ENCODE measurements around the gene DSG2.

The DSG2 gene

DNA sequence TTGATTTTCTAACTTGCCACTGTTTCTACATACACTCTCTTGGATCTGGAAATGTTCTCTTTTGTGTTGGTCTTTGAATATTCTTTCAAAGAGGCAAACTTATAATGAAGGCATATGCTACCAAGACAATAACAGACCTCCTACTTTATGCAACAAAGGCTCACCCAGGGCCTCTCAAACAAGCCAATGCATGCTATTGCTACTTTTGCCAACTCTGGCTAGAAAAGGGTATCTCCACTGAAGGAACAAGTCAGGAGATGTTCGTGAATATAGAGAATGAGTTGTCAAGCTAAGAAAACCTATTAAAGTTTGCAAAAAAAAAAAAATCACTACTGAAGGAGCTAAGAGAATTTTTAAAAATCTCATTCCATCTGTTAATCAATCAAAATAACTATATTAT lies 15.9 kb upstream of the DSG2 start:
- no peak for DNase-seq (ENCODE audit: low read depth)
- TF ChIP-seq, protein P1, sequence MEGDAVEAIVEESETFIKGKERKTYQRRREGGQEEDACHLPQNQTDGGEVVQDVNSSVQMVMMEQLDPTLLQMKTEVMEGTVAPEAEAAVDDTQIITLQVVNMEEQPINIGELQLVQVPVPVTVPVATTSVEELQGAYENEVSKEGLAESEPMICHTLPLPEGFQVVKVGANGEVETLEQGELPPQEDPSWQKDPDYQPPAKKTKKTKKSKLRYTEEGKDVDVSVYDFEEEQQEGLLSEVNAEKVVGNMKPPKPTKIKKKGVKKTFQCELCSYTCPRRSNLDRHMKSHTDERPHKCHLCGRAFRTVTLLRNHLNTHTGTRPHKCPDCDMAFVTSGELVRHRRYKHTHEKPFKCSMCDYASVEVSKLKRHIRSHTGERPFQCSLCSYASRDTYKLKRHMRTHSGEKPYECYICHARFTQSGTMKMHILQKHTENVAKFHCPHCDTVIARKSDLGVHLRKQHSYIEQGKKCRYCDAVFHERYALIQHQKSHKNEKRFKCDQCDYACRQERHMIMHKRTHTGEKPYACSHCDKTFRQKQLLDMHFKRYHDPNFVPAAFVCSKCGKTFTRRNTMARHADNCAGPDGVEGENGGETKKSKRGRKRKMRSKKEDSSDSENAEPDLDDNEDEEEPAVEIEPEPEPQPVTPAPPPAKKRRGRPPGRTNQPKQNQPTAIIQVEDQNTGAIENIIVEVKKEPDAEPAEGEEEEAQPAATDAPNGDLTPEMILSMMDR (IDR thresholded peaks at IDR 0.05; ENCODE audit: low read depth, low read length, missing control alignments), result no peak
- H3K4me3 ChIP-seq (ENCODE audit: low read depth, low read length), result no peak overlapping the region

DNA sequence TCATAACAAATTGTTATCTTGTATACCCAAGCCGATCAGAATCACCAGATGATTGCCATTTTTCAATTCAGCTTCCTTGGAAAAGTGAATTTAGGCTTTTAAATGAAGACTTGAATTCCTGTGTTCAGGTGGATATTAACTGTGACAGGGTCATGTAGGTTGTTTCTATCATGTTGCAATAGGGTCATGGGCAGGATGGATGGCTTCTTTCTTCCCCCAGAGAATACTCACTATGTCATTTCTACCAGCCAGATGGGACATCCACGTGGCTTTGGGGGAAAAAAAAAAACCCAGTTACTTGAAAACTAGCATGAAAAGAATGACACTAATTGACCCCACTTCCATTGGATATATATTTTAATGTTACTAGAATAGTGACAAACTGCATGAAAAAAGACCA lies 14.6 kb upstream of the DSG2 start:
- TF ChIP-seq, protein P1 (IDR thresholded peaks at IDR 0.05; ENCODE audit: low read depth, low read length, missing control alignments), result no peak
- no peak for DNase-seq (ENCODE audit: low read depth)
- H3K4me3 ChIP-seq (ENCODE audit: low read depth, low read length), result no peak overlapping the region

DNA sequence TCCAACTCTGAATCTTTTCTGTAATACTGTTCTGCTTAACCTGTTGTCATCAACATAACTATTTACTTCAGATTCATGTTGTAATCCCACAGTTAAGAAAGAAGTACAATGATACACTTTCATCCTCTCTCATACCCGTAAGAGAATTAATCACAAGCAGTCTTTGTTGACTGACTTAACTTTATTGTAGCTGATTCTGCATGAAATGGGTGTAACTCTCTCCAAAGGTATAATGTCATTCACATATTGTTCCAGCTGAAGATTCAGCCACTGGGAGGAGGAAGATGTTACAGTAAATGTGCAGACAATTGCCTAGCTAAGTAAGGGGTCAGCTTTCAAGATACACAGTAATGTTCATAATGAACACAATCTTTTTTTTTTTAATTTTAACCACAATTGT lies 13.5 kb upstream of the DSG2 start:
- TF ChIP-seq, protein P1 (IDR thresholded peaks at IDR 0.05; ENCODE audit: low read depth, low read length, missing control alignments), result no peak
- no peak overlapping the region for H3K4me3 ChIP-seq (ENCODE audit: low read depth, low read length)
- no peak for DNase-seq (ENCODE audit: low read depth)

DNA sequence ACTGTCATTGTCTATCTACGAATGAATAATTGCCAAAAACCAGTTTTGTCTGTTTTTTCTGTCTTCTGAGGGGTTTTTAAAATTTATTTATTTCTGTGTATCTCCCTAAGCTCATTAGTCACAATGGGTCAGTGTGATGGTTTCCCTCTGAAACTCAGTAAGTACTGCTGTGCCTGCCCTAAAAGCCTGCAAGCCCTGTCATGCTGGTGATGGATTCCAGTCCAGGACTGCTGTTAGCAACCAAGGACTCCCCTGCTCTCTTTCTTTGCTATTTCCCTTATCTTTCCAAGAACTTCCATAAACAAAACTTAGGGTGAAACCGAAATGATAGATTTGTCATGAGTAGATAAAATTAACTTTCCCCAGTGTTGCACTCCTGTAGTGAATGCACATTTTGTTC lies 11.8 kb upstream of the DSG2 start:
- TF ChIP-seq, protein P1 (IDR thresholded peaks at IDR 0.05; ENCODE audit: low read depth, low read length, missing control alignments), result no peak
- no peak overlapping the region for H3K4me3 ChIP-seq (ENCODE audit: low read depth, low read length)
- no peak for DNase-seq (ENCODE audit: low read depth)

DNA sequence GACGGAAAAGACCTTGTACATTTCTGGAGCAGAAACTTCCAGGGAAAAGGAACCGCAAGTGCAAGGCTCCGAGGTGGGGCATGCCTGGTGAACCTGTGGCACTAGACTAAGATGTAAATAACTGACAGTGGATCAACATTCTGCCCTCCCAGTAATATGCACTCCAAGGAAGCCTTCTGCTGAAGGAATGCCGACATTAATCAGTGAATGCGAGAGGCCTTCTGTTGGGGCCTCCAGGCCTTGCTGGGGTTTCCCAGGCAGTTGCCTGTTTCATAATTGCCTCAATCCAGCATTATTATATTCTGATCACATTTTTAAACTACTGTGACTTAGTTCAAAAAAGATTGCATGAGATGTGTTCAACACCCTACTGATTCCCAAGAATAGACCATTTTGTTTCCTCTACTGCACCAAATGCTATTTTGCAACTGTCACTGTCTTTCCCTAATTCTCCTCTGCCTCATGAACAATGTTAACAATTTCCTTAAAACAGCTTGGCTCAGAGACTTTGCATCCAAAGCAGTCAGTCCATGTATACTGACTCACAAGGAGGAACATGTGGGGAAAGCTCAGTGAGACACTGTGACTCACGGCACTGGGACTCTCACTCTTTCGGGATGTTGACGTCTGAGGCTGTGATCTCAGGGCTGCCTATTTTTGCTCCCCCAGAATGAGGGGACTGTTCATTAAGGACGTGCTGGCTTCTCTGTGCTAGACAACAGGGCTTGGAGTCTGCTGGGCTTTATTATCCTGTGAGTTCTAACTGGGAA lies 10.5 kb upstream of the DSG2 start:
- H3K4me3 ChIP-seq (ENCODE audit: low read depth, low read length), result no peak overlapping the region
- no peak for DNase-seq (ENCODE audit: low read depth)
- TF ChIP-seq, protein P1 (IDR thresholded peaks at IDR 0.05; ENCODE audit: low read depth, low read length, missing control alignments), result no peak

DNA sequence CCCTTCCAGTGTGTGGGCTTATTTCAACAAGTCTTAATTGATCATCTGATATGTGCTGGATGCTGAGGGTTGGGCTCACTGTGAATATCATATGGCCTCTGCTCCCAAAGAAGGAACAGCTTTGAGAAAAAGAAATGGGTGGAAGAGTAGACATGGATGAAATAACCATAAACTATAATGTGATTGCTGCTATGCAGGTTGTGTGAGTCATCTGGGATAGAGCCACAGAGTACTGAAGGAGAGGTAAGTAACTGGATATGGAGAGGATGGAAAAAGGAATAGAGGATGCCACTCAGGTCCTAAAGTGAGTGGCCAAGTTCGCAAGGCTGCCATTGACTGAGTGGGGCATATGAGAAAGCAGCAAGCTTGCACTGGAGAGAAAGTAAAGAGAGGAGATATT lies 8.7 kb upstream of the DSG2 start:
- no peak for DNase-seq (ENCODE audit: low read depth)
- TF ChIP-seq, protein P1 (IDR thresholded peaks at IDR 0.05; ENCODE audit: low read depth, low read length, missing control alignments), result no peak
- no peak overlapping the region for H3K4me3 ChIP-seq (ENCODE audit: low read depth, low read length)

DNA sequence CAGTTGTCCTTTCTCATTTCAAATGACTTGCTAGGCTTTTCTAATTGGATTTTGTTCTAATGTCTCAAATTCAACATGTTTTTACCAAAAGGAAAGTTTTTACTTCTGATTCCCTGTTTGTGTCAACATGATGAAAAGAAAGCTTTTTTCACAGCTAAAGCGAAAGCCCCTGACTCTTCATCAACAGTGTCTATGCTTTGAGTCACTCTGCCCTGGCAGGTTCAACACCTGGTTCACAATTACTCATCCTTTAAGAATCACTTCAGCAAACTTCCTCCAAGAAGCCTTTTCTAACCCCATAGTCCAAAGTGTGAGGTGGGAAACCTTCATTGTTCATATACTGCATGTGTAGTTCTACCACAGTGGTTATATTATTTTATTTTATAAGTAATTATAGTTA lies 7.6 kb upstream of the DSG2 start:
- peak; percentile 38 for DNase-seq (ENCODE audit: low read depth)
- H3K4me3 ChIP-seq (ENCODE audit: low read depth, low read length), result no peak overlapping the region
- TF ChIP-seq, protein P1 (IDR thresholded peaks at IDR 0.05; ENCODE audit: low read depth, low read length, missing control alignments), result no peak
